Measurements from ENCODE around the gene ZACN. TPM values are rescaled to one million over a fixed set of nuclear protein-coding genes. Genes with fewer than 3 reads are reported as not detected.

Gene ZACN
- polyA plus RNA-seq, 3 donors = 0.09 TPM; not detected in 2

GRCh38 chr17:76048025-76048605 is 30.9 kb upstream of the ZACN start:
- Mint-ChIP-seq H3K9me3 (peaks cover 0 to 4% (median 0%) of the 10 kb centered on the region in 7 donors), H3K4me3 (no peak overlapping the region), H3K36me3 (peaks cover 78 to 96% of the 10 kb centered on the region in 2 donors), H3K27ac (peak overlapping the region in 5 of 7 donors; percentile 21 to 66 (median 23)), H3K27me3 (ENCODE audit: low read depth in 3 of 3) (no peaks in the 10 kb centered on the region), H3K4me1 (peaks cover 28% of the 10 kb centered on the region)
- no peaks in the 10 kb centered on the region for H3K9me3 ChIP-seq (replicated peaks in 1 of 2; ENCODE audit: control insufficient read depth in 1 of 2, insufficient read depth in 1 of 2, low read length in 2 of 2)
- peaks cover 27 to 28% of the 10 kb centered on the region in 2 donors for H3K4me1 ChIP-seq (ENCODE audit: control insufficient read depth in 1 of 2, insufficient read depth in 2 of 2, low read length in 2 of 2)
- no peak overlapping the region for H3K4me2 ChIP-seq (replicated peaks; ENCODE audit: extremely low read depth, low read length, poor library complexity, severe bottlenecking)
- peak overlapping the region in 1 of 2 donors; percentile 56 for H3K27ac ChIP-seq (ENCODE audit: low read depth in 1 of 2, low read length in 2 of 2)
- no peak overlapping the region for H3K9ac ChIP-seq (ENCODE audit: insufficient read depth, low read length, poor library complexity, severe bottlenecking)
- intact Hi-C loops (cut with micrococcal nuclease) = no loop called here
- H2AFZ ChIP-seq (ENCODE audit: insufficient read depth, low read depth, low read length, poor library complexity, severe bottlenecking) = no peak overlapping the region
- TF ChIP-seq CTCF (IDR thresholded peaks at IDR 0.05) = no peak
- H3K27me3 ChIP-seq (ENCODE audit: control insufficient read depth in 2 of 2, insufficient read depth in 2 of 2, low read length in 2 of 2) = no peaks in the 10 kb centered on the region
- no peak overlapping the region for H3K4me3 ChIP-seq (replicated peaks in 1 of 3; ENCODE audit: low read depth in 2 of 3, low read length in 3 of 3)
- no peak for DNase-seq
- peaks cover 75 to 96% of the 10 kb centered on the region in 2 donors for H3K36me3 ChIP-seq (replicated peaks in 1 of 2; ENCODE audit: control insufficient read depth in 1 of 2, insufficient read depth in 2 of 2, low read length in 2 of 2)
- H3K79me2 ChIP-seq (ENCODE audit: insufficient read depth, low read length) = peaks cover 9% of the 10 kb centered on the region
- peaks cover 43% of the 10 kb centered on the region for H4K20me1 ChIP-seq (ENCODE audit: insufficient read depth, low read length)
- WGBS (ENCODE audit: insufficient coverage) = 42% methylated on average over 9 of the region's 9 CpGs

- 59% methylated on average over 5 of the region's 9 CpGs for WGBS (ENCODE audit: insufficient coverage)
- no peak overlapping the region for H3K9ac ChIP-seq (ENCODE audit: insufficient read depth, low read length, poor library complexity, severe bottlenecking)
- no peak overlapping the region for H3K4me2 ChIP-seq (replicated peaks; ENCODE audit: extremely low read depth, low read length, poor library complexity, severe bottlenecking)
- Mint-ChIP-seq H3K27me3 (ENCODE audit: low read depth in 3 of 3) (no peaks in the 10 kb centered on the region), H3K36me3 (peaks cover 78 to 96% of the 10 kb centered on the region in 2 donors), H3K4me3 (no peak overlapping the region), H3K9me3 (peaks cover 0 to 4% (median 0%) of the 10 kb centered on the region in 7 donors), H3K27ac (no peak overlapping the region), H3K4me1 (peaks cover 28% of the 10 kb centered on the region)
- intact Hi-C loops (cut with micrococcal nuclease) = no loop called here
- no peak overlapping the region for H3K4me3 ChIP-seq (replicated peaks in 1 of 3; ENCODE audit: low read depth in 2 of 3, low read length in 3 of 3)
- H3K36me3 ChIP-seq (replicated peaks in 1 of 2; ENCODE audit: control insufficient read depth in 1 of 2, insufficient read depth in 2 of 2, low read length in 2 of 2) = peaks cover 74 to 96% of the 10 kb centered on the region in 2 donors
- H3K4me1 ChIP-seq (ENCODE audit: control insufficient read depth in 1 of 2, insufficient read depth in 2 of 2, low read length in 2 of 2) = peaks cover 27 to 28% of the 10 kb centered on the region in 2 donors
- no peaks in the 10 kb centered on the region for H3K9me3 ChIP-seq (replicated peaks in 1 of 2; ENCODE audit: control insufficient read depth in 1 of 2, insufficient read depth in 1 of 2, low read length in 2 of 2)
- no peak overlapping the region for H2AFZ ChIP-seq (ENCODE audit: insufficient read depth, low read depth, low read length, poor library complexity, severe bottlenecking)
- peaks cover 9% of the 10 kb centered on the region for H3K79me2 ChIP-seq (ENCODE audit: insufficient read depth, low read length)
- H3K27ac ChIP-seq (ENCODE audit: low read depth in 1 of 2, low read length in 2 of 2) = peak overlapping the region in 1 of 2 donors; percentile 56
- H3K27me3 ChIP-seq (ENCODE audit: control insufficient read depth in 2 of 2, insufficient read depth in 2 of 2, low read length in 2 of 2) = no peaks in the 10 kb centered on the region
- TF ChIP-seq CTCF (IDR thresholded peaks at IDR 0.05) = no peak
- H4K20me1 ChIP-seq (ENCODE audit: insufficient read depth, low read length) = peaks cover 49% of the 10 kb centered on the region
- no peak for DNase-seq
Measured at GRCh38 chr17:76048711-76049110, 30.3 kb upstream of the ZACN start.
